OCI-LY1 (cell line): ENCODE measurements around the gene VPS37C.

Source experiments
- CTCF ChIP-seq: fragments of 200-600 bp; sonication (generic), shearing (Covaris generic); IDR thresholded peaks from 2 replicates; pipeline ENCODE4 v1.5.1; 2017; ENCODE audit warnings: mild to moderate bottlenecking, antibody characterized with exemption, low read length, moderate library complexity, mixed read lengths
- EZH2 ChIP-seq: fragments of 200-600 bp; sonication (generic), shearing (Covaris generic); IDR thresholded peaks from 2 replicates; pipeline ENCODE4 v1.8.0; 2017; ENCODE audit warnings: borderline replicate concordance, mixed run types, mild to moderate bottlenecking, antibody characterized with exemption, low read length, moderate library complexity, mixed read lengths

- TF ChIP-seq CTCF: no peak
- TF ChIP-seq EZH2: no peak
Measured at GRCh38 chr11:61171907-61172306, 10.7 kb upstream of the VPS37C start.
